ENCODE results near the gene CSNK1D. TPM values are rescaled to one million over a fixed set of nuclear protein-coding genes. Genes with fewer than 3 reads are reported as not detected.

CSNK1D gene
- total RNA-seq, 1 donor from 2014 or later, result 227 TPM

- Mint-ChIP-seq H3K4me1 (ENCODE audit: low read depth) (peaks cover 4% of the 10 kb centered on the region), H3K9me3 (ENCODE audit: low read depth) (no peaks in the 10 kb centered on the region), H3K27me3 (peaks cover 5% of the 10 kb centered on the region), H3K27ac (no peak overlapping the region), H3K36me3 (ENCODE audit: insufficient read depth) (no peaks in the 10 kb centered on the region), H3K4me3 (ENCODE audit: low read depth) (no peak overlapping the region)
- no peak for TF ChIP-seq CTCF (IDR thresholded peaks at IDR 0.05; ENCODE audit: unreplicated experiment)
- DNase-seq (ENCODE audit: low spot score, unreplicated experiment), result no peak
Measured at GRCh38 chr17:82316651-82317393, 43.3 kb upstream of the CSNK1D start.

- no peak overlapping the region for H3K4me3 Mint-ChIP-seq (ENCODE audit: low read depth)
- no peaks in the 10 kb centered on the region for H3K36me3 Mint-ChIP-seq (ENCODE audit: insufficient read depth)
- peaks cover 4% of the 10 kb centered on the region for H3K4me1 Mint-ChIP-seq (ENCODE audit: low read depth)
- no peak for DNase-seq (ENCODE audit: low spot score, unreplicated experiment)
- H3K27me3 Mint-ChIP-seq, result peaks cover 3% of the 10 kb centered on the region
- no peak overlapping the region for H3K27ac Mint-ChIP-seq
- H3K9me3 Mint-ChIP-seq (ENCODE audit: low read depth), result no peaks in the 10 kb centered on the region
- no peak for TF ChIP-seq CTCF (IDR thresholded peaks at IDR 0.05; ENCODE audit: unreplicated experiment)
Measured at GRCh38 chr17:82315703-82316358, 42.3 kb upstream of the CSNK1D start.

DNA sequence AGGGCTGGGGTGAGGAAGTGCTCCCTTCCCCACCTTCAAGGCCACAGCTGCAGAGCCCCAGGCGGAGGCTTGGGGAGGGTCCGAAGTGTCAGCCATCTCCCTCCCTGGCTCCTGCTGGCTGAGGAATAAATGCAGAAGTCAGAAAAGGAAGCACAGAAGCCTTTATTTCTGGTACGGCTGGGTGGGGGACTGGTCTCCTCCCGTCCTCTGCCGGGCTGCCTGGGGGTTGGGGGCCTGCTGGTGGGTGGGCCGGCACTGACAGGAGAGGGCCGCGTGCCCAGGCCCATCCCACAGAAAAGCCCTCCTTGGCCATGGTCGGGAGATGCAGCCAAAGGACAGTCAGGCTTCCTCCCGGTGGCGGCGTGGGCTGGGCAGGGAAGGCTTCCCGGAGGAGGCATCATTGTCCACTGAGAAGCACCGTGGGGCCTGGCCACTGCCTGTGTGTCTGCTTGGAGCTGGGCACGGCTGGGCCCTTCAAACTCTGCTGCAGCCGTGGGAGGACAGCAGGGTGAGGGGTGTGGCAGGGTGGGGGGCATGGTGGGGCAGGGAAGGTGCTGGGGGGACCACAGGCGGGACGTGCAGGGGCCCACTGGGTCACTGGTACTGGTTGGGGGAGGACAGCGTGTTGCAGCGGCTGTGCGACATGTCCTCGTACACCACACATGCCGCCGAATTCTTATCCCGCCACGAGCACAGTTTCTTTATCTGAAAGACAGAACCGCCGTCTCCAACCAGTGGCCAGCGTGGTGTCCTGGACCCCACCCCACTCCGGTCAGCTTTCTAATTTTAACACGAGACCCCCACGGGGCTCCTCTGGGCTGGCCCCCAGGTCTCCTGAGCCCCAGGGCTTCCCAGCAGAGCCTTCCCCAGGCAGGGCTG lies 41.5 kb upstream of the CSNK1D start:
- Mint-ChIP-seq H3K9me3 (ENCODE audit: low read depth) (no peaks in the 10 kb centered on the region), H3K27ac (no peak overlapping the region), H3K27me3 (peaks cover 6% of the 10 kb centered on the region), H3K4me1 (ENCODE audit: low read depth) (peaks cover 7% of the 10 kb centered on the region), H3K36me3 (ENCODE audit: insufficient read depth) (no peaks in the 10 kb centered on the region), H3K4me3 (ENCODE audit: low read depth) (no peak overlapping the region)
- no peak for DNase-seq (ENCODE audit: low spot score, unreplicated experiment)
- TF ChIP-seq CTCF (IDR thresholded peaks at IDR 0.05; ENCODE audit: unreplicated experiment), result no peak

- Mint-ChIP-seq H3K4me3 (ENCODE audit: low read depth) (no peak overlapping the region), H3K27me3 (peaks cover 8% of the 10 kb centered on the region), H3K27ac (no peak overlapping the region), H3K4me1 (ENCODE audit: low read depth) (peaks cover 7% of the 10 kb centered on the region), H3K36me3 (ENCODE audit: insufficient read depth) (no peaks in the 10 kb centered on the region), H3K9me3 (ENCODE audit: low read depth) (no peaks in the 10 kb centered on the region)
- no peak for TF ChIP-seq CTCF (IDR thresholded peaks at IDR 0.05; ENCODE audit: unreplicated experiment)
- no peak for DNase-seq (ENCODE audit: low spot score, unreplicated experiment)
Measured at GRCh38 chr17:82314012-82314726, 40.7 kb upstream of the CSNK1D start.
